GM19025 (cell line): ENCODE measurements around the gene TPBGL.

Source experiments
- ATAC-seq: cut with Tn5 transposase; IDR thresholded peaks from one replicate; pipeline ENCODE4 v1.9.1; 2021; ENCODE audit warnings: mild to moderate bottlenecking, low read depth, moderate library complexity; ENCODE audit not compliant: unreplicated experiment

Gene TPBGL

DNA sequence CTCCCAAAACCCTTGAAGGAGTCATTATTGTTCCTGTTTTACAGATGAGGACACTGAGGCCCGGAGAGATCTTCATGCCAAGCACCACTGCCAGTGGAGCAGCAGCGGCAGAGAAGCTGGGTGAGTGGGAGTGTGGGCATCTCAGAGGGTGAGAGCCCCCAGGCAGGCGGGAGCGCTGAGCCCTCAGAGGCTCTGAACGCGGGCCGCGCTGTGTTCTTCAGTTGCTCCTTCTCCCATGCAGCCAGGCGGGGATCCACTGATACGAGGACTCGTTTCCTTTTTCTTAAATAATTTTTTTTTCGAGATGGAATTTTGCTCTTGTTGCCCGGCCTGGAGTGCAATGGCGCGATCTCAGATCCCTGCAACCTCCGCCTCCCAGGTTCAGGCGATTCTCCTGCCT is 47.0 kb downstream of the TPBGL start:
- ATAC-seq: no peak

DNA sequence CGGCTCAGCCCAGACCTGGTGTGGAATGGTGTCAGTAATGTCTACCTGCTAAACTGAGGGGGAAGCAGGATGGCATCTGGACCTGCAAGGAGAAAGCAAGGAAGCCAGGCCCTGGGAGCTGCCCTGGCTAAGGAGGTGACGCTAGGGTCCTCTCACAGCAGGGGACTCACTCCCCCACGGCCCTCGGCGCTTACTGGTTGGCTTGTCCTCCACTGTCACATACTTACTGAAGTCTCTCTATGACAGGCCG is 48.9 kb downstream of the TPBGL start:
- no peak for ATAC-seq

DNA sequence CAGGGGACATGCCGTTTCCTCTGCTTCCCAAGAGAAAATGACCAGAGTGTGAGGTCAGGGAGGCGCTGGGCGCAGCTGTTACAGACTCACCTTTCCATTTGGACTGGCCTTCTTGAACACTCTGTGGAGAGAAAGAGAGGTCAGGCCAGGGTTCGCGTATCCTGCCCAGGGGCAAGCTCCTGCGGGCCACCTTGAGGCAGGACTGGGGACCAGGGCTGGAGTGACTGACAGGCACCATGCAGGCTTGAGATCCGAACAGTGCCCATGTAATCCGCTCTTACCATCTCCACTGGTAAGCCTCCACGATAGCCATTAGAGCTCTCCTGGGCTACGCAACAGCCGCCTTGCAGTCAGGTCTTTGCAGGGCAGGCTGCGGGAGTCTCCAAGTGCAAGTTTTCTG is 49.3 kb downstream of the TPBGL start:
- ATAC-seq: no peak

DNA sequence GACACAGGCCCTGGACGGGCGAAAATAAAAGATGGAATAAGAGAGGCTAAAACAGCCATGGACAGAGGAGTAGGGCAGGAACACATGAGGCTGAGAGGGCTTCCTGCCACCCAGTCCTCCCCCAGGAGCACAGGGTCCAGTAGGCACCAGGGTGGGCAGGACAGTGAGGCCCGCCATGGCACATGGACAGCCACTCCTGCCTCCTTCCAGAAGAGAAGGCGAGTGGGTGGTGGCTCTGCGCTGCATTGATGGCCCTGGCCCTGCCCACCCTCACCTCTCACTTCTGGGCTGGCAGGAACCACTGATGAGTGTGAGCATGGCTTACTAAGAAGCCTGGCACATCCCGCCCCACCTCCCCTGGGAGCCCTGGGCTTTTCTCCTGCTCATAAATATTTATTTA is 51.2 kb downstream of the TPBGL start:
- ATAC-seq: no peak

DNA sequence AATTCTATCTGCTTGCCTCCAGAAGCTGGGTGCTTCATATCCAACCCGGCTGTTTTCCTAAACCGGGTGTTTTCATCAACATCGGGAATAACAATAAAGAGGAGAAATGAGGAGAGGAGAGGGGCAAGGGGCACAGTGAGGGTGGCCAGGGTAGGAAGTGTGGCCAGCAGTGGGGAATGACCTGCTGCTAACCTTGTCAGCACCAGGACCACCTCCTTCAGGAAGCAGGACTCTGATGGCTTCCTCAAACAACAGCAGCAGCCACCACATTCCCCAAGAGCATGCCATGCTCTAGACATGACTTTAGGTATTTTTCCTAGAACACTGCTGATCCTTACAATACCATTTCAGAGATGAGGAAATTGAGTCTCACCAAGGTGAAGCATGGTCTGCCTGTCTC is 52.4 kb downstream of the TPBGL start:
- ATAC-seq: no peak
